Uterus (tissue), 4 donors: Measurements from ENCODE around the gene ABCA5. TPM values are rescaled to one million over a fixed set of nuclear protein-coding genes. Genes with fewer than 3 reads are reported as not detected.

Source experiments
- DNase-seq, 2 donors: peaks; one replicate each; pipeline ENCODE4 v3.0.0-alpha.2; 2019 to 2020
- H3K27ac ChIP-seq, 2 donors: fragments of 200-600 bp; sonication (generic); 1 replicate in 1 of 2; 2 replicates in 1 of 2; pipeline ENCODE4 v1.5.1; 2016 to 2018
- H3K27me3 ChIP-seq, 2 donors: fragments of 200-600 bp; sonication (generic); one replicate each; pipeline ENCODE4 v1.5.1; 2018 to 2019; ENCODE audit warnings: control low read depth in 1 of 2
- H3K36me3 ChIP-seq, 2 donors: fragments of 200-600 bp; sonication (generic); one replicate each; pipeline ENCODE4 v1.5.1; 2019; ENCODE audit warnings: control low read depth in 1 of 2
- H3K4me1 ChIP-seq, 2 donors: fragments of 200-600 bp; sonication (generic); one replicate each; pipeline ENCODE4 v1.5.1; 2018 to 2019; ENCODE audit warnings: control low read depth in 1 of 2
- H3K4me3 ChIP-seq, 2 donors: fragments of 200-600 bp; sonication (generic); 1 replicate in 1 of 2; 2 replicates in 1 of 2; pipeline ENCODE4 v1.5.1; 2018 to 2019; ENCODE audit warnings: mild to moderate bottlenecking in 1 of 2
- H3K9me3 ChIP-seq, 2 donors: fragments of 200-600 bp; sonication (generic); one replicate each; pipeline ENCODE4 v1.5.1; 2019; ENCODE audit warnings: control low read depth in 1 of 2
- CTCF ChIP-seq, 4 experiments: fragments of 200-600 bp in 2 of 4; fragments of 450-650 bp in 2 of 4; sonication (generic) in 2 of 4; IDR thresholded peaks; one replicate each; pipeline ENCODE4 v1.5.1; 2016 to 2019; ENCODE audit warnings: antibody characterized with exemption in 4 of 4, mild to moderate bottlenecking in 2 of 4, moderate library complexity in 1 of 4
- POLR2A ChIP-seq, 2 donors: fragments of 450-650 bp; IDR thresholded peaks; one replicate each; pipeline ENCODE4 v1.6.1; 2016; ENCODE audit warnings: antibody characterized with exemption in 2 of 2, mild to moderate bottlenecking in 1 of 2, moderate library complexity in 1 of 2
- intact Hi-C: fragments of 100-400 bp; cut with DNase I; formaldehyde crosslinking; loops from one replicate; pipeline ENCODE4 v1.15.1; 2023; ENCODE audit warnings: low total_unique reads
- total RNA-seq, 4 donors: library from RNA; depleted of rRNA in 3 of 4; stranded (reverse); fragments of >200 nt in 3 of 4; gene quantifications; one replicate each; pipeline versions ENCODE4 v1.1.0 to v1.2.4, GENCODE V29; 2014 to 2023
- donor health status: DM: yes; HTN: yes; CAD: no.

The ABCA5 gene
- total RNA-seq, 4 donors from 2014 or later, result 5.9 to 50.9 (median 36.3) TPM

GRCh38 chr17:69350911-69351310 is 24.0 kb upstream of the ABCA5 start:
- TF ChIP-seq POLR2A (IDR thresholded peaks at IDR 0.05) (no peak), CTCF (IDR thresholded peaks at IDR 0.05) (no peak)
- Histone ChIP-seq H3K9me3 (no peaks in the 10 kb centered on the region), H3K27me3 (no peaks in the 10 kb centered on the region), H3K4me1 (no peaks in the 10 kb centered on the region), H3K4me3 (no peak overlapping the region), H3K36me3 (no peaks in the 10 kb centered on the region), H3K27ac (no peak overlapping the region)
- no peak for DNase-seq
- intact Hi-C loops, result no loop called here

GRCh38 chr17:69348429-69348828 is 21.5 kb upstream of the ABCA5 start:
- Histone ChIP-seq H3K27me3 (no peaks in the 10 kb centered on the region), H3K4me1 (no peaks in the 10 kb centered on the region), H3K27ac (no peak overlapping the region), H3K36me3 (no peaks in the 10 kb centered on the region), H3K4me3 (no peak overlapping the region), H3K9me3 (no peaks in the 10 kb centered on the region)
- TF ChIP-seq CTCF (IDR thresholded peaks at IDR 0.05) (no peak), POLR2A (IDR thresholded peaks at IDR 0.05) (no peak)
- DNase-seq, result no peak
- intact Hi-C loops, result no loop called here

- H3K9me3 ChIP-seq, result no peaks in the 10 kb centered on the region
- H3K36me3 ChIP-seq, result no peaks in the 10 kb centered on the region
- H3K4me1 ChIP-seq, result no peaks in the 10 kb centered on the region
- H3K27ac ChIP-seq, result no peak overlapping the region
- H3K4me3 ChIP-seq, result no peak overlapping the region
- no peak for DNase-seq
- intact Hi-C loops, result no loop called here
- no peaks in the 10 kb centered on the region for H3K27me3 ChIP-seq
- TF ChIP-seq POLR2A (IDR thresholded peaks at IDR 0.05) (no peak), CTCF (IDR thresholded peaks at IDR 0.05) (no peak)
Measured at GRCh38 chr17:69346766-69347165, 19.8 kb upstream of the ABCA5 start.

- Histone ChIP-seq H3K4me3 (no peak overlapping the region), H3K27ac (no peak overlapping the region), H3K36me3 (no peaks in the 10 kb centered on the region), H3K9me3 (no peaks in the 10 kb centered on the region), H3K4me1 (no peaks in the 10 kb centered on the region), H3K27me3 (no peaks in the 10 kb centered on the region)
- intact Hi-C loops, result no loop called here
- TF ChIP-seq CTCF (IDR thresholded peaks at IDR 0.05) (no peak), POLR2A (IDR thresholded peaks at IDR 0.05) (no peak)
- DNase-seq, result no peak
Measured at GRCh38 chr17:69344939-69345338, 18.0 kb upstream of the ABCA5 start.

GRCh38 chr17:69342896-69343644 is 16.1 kb upstream of the ABCA5 start:
- Histone ChIP-seq H3K27ac (no peak overlapping the region), H3K27me3 (no peaks in the 10 kb centered on the region), H3K36me3 (no peaks in the 10 kb centered on the region), H3K4me1 (no peaks in the 10 kb centered on the region), H3K9me3 (no peaks in the 10 kb centered on the region), H3K4me3 (no peak overlapping the region)
- no peak for DNase-seq
- intact Hi-C loops, result no loop called here
- TF ChIP-seq CTCF (IDR thresholded peaks at IDR 0.05) (no peak), POLR2A (IDR thresholded peaks at IDR 0.05) (no peak)
